ENCODE data around the gene OTULINL. TPM values are rescaled to one million over a fixed set of nuclear protein-coding genes. Genes with fewer than 3 reads are reported as not detected.

The OTULINL gene
- total RNA-seq, 3 donors from 2014 or later (not counting 1 experiment from before 2014, with no cell fraction given), result 33.0 to 67.4 (median 51.8) TPM

DNA sequence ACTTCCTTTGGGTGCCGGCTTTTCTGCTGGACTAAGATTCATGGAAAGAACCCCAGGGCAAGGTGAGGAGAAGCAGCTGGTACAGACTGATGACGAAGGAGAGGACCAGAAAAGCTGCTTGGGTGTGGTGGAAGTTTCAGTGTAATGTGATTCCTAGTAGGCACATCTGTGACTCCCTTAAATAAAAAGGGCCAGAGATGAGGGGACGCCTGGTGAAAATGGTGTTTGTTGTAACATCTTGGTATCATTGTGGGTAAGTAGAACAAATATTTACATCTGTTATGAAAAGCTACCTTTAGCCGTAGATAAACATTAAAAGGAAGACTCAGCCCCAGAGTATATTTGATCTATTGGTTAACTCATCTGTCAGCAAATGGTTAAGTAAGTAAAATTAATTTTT is 33.8 kb downstream of the OTULINL start:
- no peak overlapping the region for H3K4me3 ChIP-seq (ENCODE audit: low read length)
- Mint-ChIP-seq H3K27me3 (ENCODE audit: low read depth in 2 of 2) (no peaks in the 10 kb centered on the region), H3K36me3 (peaks cover 32% of the 10 kb centered on the region), H3K27ac (no peak overlapping the region), H3K4me1 (no peaks in the 10 kb centered on the region), H3K4me3 (no peak overlapping the region), H3K9me3 (no peaks in the 10 kb centered on the region)
- H3K36me3 ChIP-seq (ENCODE audit: control insufficient read depth, insufficient read depth, low read length), result peaks cover 59% of the 10 kb centered on the region
- no peaks in the 10 kb centered on the region for H3K4me1 ChIP-seq (ENCODE audit: control insufficient read depth, insufficient read depth, low read length)
- ATAC-seq (no peak), DNase-seq (no peak)
- intact Hi-C loops (cut with micrococcal nuclease), result no loop called here
- 99% methylated on average over 4 of the region's 4 CpGs for WGBS (ENCODE audit: insufficient coverage)
- H3K27ac ChIP-seq (ENCODE audit: low read length), result no peak overlapping the region
- no peaks in the 10 kb centered on the region for H3K27me3 ChIP-seq (ENCODE audit: control insufficient read depth, insufficient read depth, low read length)
- TF ChIP-seq, protein P1, sequence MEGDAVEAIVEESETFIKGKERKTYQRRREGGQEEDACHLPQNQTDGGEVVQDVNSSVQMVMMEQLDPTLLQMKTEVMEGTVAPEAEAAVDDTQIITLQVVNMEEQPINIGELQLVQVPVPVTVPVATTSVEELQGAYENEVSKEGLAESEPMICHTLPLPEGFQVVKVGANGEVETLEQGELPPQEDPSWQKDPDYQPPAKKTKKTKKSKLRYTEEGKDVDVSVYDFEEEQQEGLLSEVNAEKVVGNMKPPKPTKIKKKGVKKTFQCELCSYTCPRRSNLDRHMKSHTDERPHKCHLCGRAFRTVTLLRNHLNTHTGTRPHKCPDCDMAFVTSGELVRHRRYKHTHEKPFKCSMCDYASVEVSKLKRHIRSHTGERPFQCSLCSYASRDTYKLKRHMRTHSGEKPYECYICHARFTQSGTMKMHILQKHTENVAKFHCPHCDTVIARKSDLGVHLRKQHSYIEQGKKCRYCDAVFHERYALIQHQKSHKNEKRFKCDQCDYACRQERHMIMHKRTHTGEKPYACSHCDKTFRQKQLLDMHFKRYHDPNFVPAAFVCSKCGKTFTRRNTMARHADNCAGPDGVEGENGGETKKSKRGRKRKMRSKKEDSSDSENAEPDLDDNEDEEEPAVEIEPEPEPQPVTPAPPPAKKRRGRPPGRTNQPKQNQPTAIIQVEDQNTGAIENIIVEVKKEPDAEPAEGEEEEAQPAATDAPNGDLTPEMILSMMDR (IDR thresholded peaks at IDR 0.05), result no peak
- H3K9me3 ChIP-seq (ENCODE audit: control insufficient read depth, insufficient read depth, low read length), result no peaks in the 10 kb centered on the region

DNA sequence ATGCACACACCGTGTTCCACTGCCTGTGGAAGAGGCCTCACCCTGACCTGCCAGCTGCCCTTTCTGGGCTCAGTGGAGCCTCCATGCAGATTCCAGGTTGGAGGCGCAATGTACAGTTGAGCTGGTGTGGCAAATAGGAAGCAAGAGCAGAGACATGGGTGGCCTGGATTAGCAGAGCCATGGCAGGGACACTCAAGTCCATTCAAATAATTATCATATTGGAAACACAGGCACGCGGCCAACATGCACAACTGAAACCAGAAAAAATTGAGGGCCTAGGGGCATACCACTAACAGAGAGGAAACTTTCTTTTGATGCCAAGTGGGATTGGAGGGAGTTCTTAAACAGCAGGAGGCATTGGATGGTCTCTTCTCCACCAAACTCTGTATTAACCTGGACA is 35.8 kb downstream of the OTULINL start:
- Mint-ChIP-seq H3K4me1 (no peaks in the 10 kb centered on the region), H3K27ac (no peak overlapping the region), H3K9me3 (peaks cover 3 to 6% of the 10 kb centered on the region in 2 donors), H3K27me3 (ENCODE audit: low read depth in 2 of 2) (no peaks in the 10 kb centered on the region), H3K4me3 (no peak overlapping the region), H3K36me3 (peaks cover 34% of the 10 kb centered on the region)
- H3K4me3 ChIP-seq (ENCODE audit: low read length), result no peak overlapping the region
- TF ChIP-seq, protein P1 (IDR thresholded peaks at IDR 0.05), result no peak
- H3K27me3 ChIP-seq (ENCODE audit: control insufficient read depth, insufficient read depth, low read length), result no peaks in the 10 kb centered on the region
- H3K9me3 ChIP-seq (ENCODE audit: control insufficient read depth, insufficient read depth, low read length), result peaks cover 2% of the 10 kb centered on the region
- no peaks in the 10 kb centered on the region for H3K4me1 ChIP-seq (ENCODE audit: control insufficient read depth, insufficient read depth, low read length)
- H3K36me3 ChIP-seq (ENCODE audit: control insufficient read depth, insufficient read depth, low read length), result peaks cover 46% of the 10 kb centered on the region
- ATAC-seq (no peak), DNase-seq (no peak)
- no peak overlapping the region for H3K27ac ChIP-seq (ENCODE audit: low read length)
- 98% methylated on average over 4 of the region's 4 CpGs for WGBS (ENCODE audit: insufficient coverage)
- intact Hi-C loops (cut with micrococcal nuclease), result no loop called here

DNA sequence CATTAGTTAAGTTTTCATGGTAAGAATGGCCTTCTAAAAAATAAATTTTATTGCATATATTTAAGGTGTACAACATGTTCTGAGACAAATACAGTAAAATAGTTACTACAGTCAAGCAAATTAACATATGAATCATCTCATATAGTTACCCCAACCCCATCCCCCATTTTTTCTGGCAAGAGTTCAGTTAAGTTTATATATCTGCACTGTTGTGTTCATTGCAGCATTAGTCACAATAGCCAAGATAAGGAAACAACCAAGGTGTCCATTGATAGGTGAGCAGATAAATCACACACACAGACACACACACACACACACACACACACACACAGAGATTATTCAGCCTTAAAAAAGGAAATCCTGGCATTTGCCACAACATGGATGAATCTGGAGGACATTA is 45.7 kb downstream of the OTULINL start:
- no peak overlapping the region for H3K4me3 Mint-ChIP-seq
- Histone ChIP-seq H3K4me3 (ENCODE audit: low read length) (no peak overlapping the region), H3K27ac (ENCODE audit: low read length) (no peak overlapping the region), H3K36me3 (ENCODE audit: control insufficient read depth, insufficient read depth, low read length) (no peaks in the 10 kb centered on the region), H3K4me1 (ENCODE audit: control insufficient read depth, insufficient read depth, low read length) (no peaks in the 10 kb centered on the region), H3K27me3 (ENCODE audit: control insufficient read depth, insufficient read depth, low read length) (no peaks in the 10 kb centered on the region), H3K9me3 (ENCODE audit: control insufficient read depth, insufficient read depth, low read length) (no peaks in the 10 kb centered on the region)
- no peaks in the 10 kb centered on the region for H3K4me1 Mint-ChIP-seq
- no peaks in the 10 kb centered on the region for H3K36me3 Mint-ChIP-seq
- TF ChIP-seq, protein P1 (IDR thresholded peaks at IDR 0.05), result no peak
- no peaks in the 10 kb centered on the region for H3K27me3 Mint-ChIP-seq (ENCODE audit: low read depth in 2 of 2)
- no peak for ATAC-seq
- H3K27ac Mint-ChIP-seq, result no peak overlapping the region
- H3K9me3 Mint-ChIP-seq, result no peaks in the 10 kb centered on the region
- no peak for DNase-seq
- intact Hi-C loops (cut with micrococcal nuclease), result no loop called here

DNA sequence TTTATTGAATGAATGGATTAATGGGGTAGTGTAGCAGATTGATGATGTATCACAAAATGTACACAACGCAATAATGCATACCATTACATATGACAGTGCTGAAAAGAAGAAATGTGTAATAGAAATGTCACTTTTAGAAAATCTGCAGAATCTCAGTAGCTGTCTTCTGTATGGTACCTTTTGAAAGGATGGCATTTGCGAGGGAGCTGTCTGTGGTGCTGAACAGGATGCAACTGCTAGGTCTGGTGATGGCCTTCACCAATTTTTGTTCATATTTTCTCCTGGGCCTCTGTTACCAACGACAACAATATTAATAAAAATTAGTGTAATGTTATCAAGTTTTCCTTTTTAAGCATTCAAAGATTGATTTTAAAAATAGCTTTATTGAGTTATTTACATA is 46.8 kb downstream of the OTULINL start:
- Histone ChIP-seq H3K4me1 (ENCODE audit: control insufficient read depth, insufficient read depth, low read length) (no peaks in the 10 kb centered on the region), H3K9me3 (ENCODE audit: control insufficient read depth, insufficient read depth, low read length) (no peaks in the 10 kb centered on the region), H3K27ac (ENCODE audit: low read length) (no peak overlapping the region), H3K4me3 (ENCODE audit: low read length) (no peak overlapping the region), H3K27me3 (ENCODE audit: control insufficient read depth, insufficient read depth, low read length) (no peaks in the 10 kb centered on the region), H3K36me3 (ENCODE audit: control insufficient read depth, insufficient read depth, low read length) (no peaks in the 10 kb centered on the region)
- ATAC-seq (peak in 2 of 3 donors; percentile 55 to 74), DNase-seq (peak in 1 of 2 donors; percentile 78)
- H3K9me3 Mint-ChIP-seq, result no peaks in the 10 kb centered on the region
- 15% methylated on average over 1 of the region's 3 CpGs for WGBS (ENCODE audit: insufficient coverage)
- H3K36me3 Mint-ChIP-seq, result no peaks in the 10 kb centered on the region
- H3K27ac Mint-ChIP-seq, result no peak overlapping the region
- no peaks in the 10 kb centered on the region for H3K4me1 Mint-ChIP-seq
- H3K27me3 Mint-ChIP-seq (ENCODE audit: low read depth in 2 of 2), result no peaks in the 10 kb centered on the region
- TF ChIP-seq, protein P1 (IDR thresholded peaks at IDR 0.05), result no peak
- intact Hi-C loops (cut with micrococcal nuclease), result no loop called here
- no peak overlapping the region for H3K4me3 Mint-ChIP-seq

Data from natural killer cell (primary cell).